Esophagus squamous epithelium (tissue), 4 donors: ENCODE measurements around the gene CLDN6.

Source experiments
- CTCF ChIP-seq, 6 experiments: fragments of 450-650 bp in 4 of 6; fragments of 200-600 bp in 2 of 6; sonication (generic) in 2 of 6; IDR thresholded peaks; one replicate each; pipeline ENCODE4 v1.5.1; 2016 to 2019; ENCODE audit warnings: antibody characterized with exemption in 6 of 6, mild to moderate bottlenecking in 4 of 6, moderate library complexity in 4 of 6
- POLR2A ChIP-seq, 4 donors: fragments of 450-650 bp; IDR thresholded peaks; one replicate each; pipeline ENCODE4 v1.6.1; 2017; ENCODE audit warnings: antibody characterized with exemption in 4 of 4, mild to moderate bottlenecking in 4 of 4, moderate library complexity in 3 of 4

DNA sequence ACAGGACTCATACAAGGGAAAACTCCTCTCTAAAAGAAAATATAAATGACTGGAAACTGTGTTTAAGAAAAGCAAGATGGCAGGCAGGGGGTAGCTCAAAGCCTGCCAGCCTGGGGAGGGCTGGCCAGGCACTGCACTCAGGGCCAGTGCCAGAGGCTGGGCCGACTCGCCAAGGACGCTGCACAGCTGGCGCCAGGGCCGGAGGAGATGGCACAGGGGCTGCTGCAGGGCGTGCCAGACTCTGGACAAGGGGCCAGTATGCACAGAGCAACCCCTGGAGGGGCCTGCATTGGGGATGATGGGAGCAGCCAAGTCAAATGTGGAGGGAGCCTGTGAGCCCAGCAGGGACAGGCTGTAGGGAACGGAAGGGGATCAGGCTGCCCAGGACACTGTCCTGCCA is 41.8 kb downstream of the CLDN6 start:
- no peak for TF ChIP-seq CTCF (IDR thresholded peaks at IDR 0.05)
- TF ChIP-seq POLR2A (IDR thresholded peaks at IDR 0.05) = no peak
